ENCODE measurements around the gene PSMB3.

The PSMB3 gene

GRCh38 chr17:38797828-38798227, 45.3 kb downstream of the PSMB3 start:
- peak overlapping the region; percentile 70; the same call in 1 of the 2 replicates for H3K9ac ChIP-seq
- peak overlapping the region; percentile 64; the same call in 1 of the 2 replicates for H3K27ac ChIP-seq
- peaks cover 44% of the 10 kb centered on the region for H3K4me1 ChIP-seq (ENCODE audit: low read depth, poor library complexity, severe bottlenecking)
- H3K27me3 ChIP-seq (ENCODE audit: insufficient read depth, low read depth): no peaks in the 10 kb centered on the region
- H4K20me1 ChIP-seq (ENCODE audit: insufficient read depth): no peaks in the 10 kb centered on the region
- TF ChIP-seq CTCF (conservative IDR thresholded peaks at IDR 0.05; ENCODE audit: low read depth, low read length): no peak
- no peak overlapping the region for H2AFZ ChIP-seq (ENCODE audit: low read depth)
- no peaks in the 10 kb centered on the region; the same call in 1 of the 2 replicates for H3K36me3 ChIP-seq (ENCODE audit: insufficient read depth)
- H3K79me2 ChIP-seq (ENCODE audit: insufficient read depth, low read depth): peaks cover 55% of the 10 kb centered on the region
- no peak overlapping the region for H3K4me3 ChIP-seq (IDR thresholded peaks at IDR 0.05; ENCODE audit: insufficient read depth, low read depth, low read length)
- peak overlapping the region; percentile 82 for H3K4me2 ChIP-seq

- no peaks in the 10 kb centered on the region for H3K27me3 ChIP-seq (ENCODE audit: insufficient read depth, low read depth)
- H3K36me3 ChIP-seq (ENCODE audit: insufficient read depth): no peaks in the 10 kb centered on the region; the same call in 1 of the 2 replicates
- H3K9ac ChIP-seq: peak overlapping the region; percentile 70
- peaks cover 44% of the 10 kb centered on the region for H3K4me1 ChIP-seq (ENCODE audit: low read depth, poor library complexity, severe bottlenecking)
- H2AFZ ChIP-seq (ENCODE audit: low read depth): peak overlapping the region; percentile 62
- peak overlapping the region; percentile 64 for H3K27ac ChIP-seq
- no peak for TF ChIP-seq CTCF (conservative IDR thresholded peaks at IDR 0.05; ENCODE audit: low read depth, low read length)
- H3K4me3 ChIP-seq (IDR thresholded peaks at IDR 0.05; ENCODE audit: insufficient read depth, low read depth, low read length): no peak overlapping the region
- H3K4me2 ChIP-seq: peak overlapping the region; percentile 82
- no peaks in the 10 kb centered on the region for H4K20me1 ChIP-seq (ENCODE audit: insufficient read depth)
- H3K79me2 ChIP-seq (ENCODE audit: insufficient read depth, low read depth): peaks cover 47% of the 10 kb centered on the region
Measured at GRCh38 chr17:38798614-38799500, 46.3 kb downstream of the PSMB3 start.

- no peak within 1 kb of the TSS for H3K4me3 ChIP-seq (IDR thresholded peaks at IDR 0.05; ENCODE audit: insufficient read depth, low read depth, low read length)
- H4K20me1 ChIP-seq (ENCODE audit: insufficient read depth): no peaks in the 10 kb centered on the region
- H3K9ac ChIP-seq: peak within 1 kb of the TSS; percentile 90
- TF ChIP-seq CTCF (conservative IDR thresholded peaks at IDR 0.05; ENCODE audit: low read depth, low read length): no peak
- peak within 1 kb of the TSS; percentile 63 for H2AFZ ChIP-seq (ENCODE audit: low read depth)
- H3K4me1 ChIP-seq (ENCODE audit: low read depth, poor library complexity, severe bottlenecking): peaks cover 39% of the 10 kb centered on the region
- H3K36me3 ChIP-seq (ENCODE audit: insufficient read depth): no peaks in the 10 kb centered on the region; the same call in 1 of the 2 replicates
- peak within 1 kb of the TSS; percentile 82 for H3K4me2 ChIP-seq
- H3K27me3 ChIP-seq (ENCODE audit: insufficient read depth, low read depth): no peaks in the 10 kb centered on the region
- peak within 1 kb of the TSS; percentile 86 for H3K27ac ChIP-seq
- H3K79me2 ChIP-seq (ENCODE audit: insufficient read depth, low read depth): peaks cover 40% of the 10 kb centered on the region
Measured at GRCh38 chr17:38799501-38800236, 47.1 kb downstream of the PSMB3 start, which contains the start of gene PIP4K2B. PIP4K2B (minus strand) TSS chr17:38799556; CDS start chr17:38799424, 132 bp downstream.

GRCh38 chr17:38800237-38800760, 47.8 kb downstream of the PSMB3 start:
- Histone ChIP-seq H4K20me1 (ENCODE audit: insufficient read depth) (no peaks in the 10 kb centered on the region), H3K4me2 (peak overlapping the region; percentile 56), H3K36me3 (ENCODE audit: insufficient read depth) (no peaks in the 10 kb centered on the region; the same call in 1 of the 2 replicates), H3K27ac (peak overlapping the region; percentile 86; the same call in 1 of the 2 replicates), H3K4me3 (IDR thresholded peaks at IDR 0.05; ENCODE audit: insufficient read depth, low read depth, low read length) (no peak overlapping the region), H2AFZ (ENCODE audit: low read depth) (peak overlapping the region; percentile 63), H3K4me1 (ENCODE audit: low read depth, poor library complexity, severe bottlenecking) (peaks cover 38% of the 10 kb centered on the region), H3K27me3 (ENCODE audit: insufficient read depth, low read depth) (no peaks in the 10 kb centered on the region), H3K9ac (peak overlapping the region; percentile 90; the same call in 1 of the 2 replicates), H3K79me2 (ENCODE audit: insufficient read depth, low read depth) (peaks cover 37% of the 10 kb centered on the region)
- no peak for TF ChIP-seq CTCF (conservative IDR thresholded peaks at IDR 0.05; ENCODE audit: low read depth, low read length)
